ENCODE measurements around the gene PTPRM.

GRCh38 chr18:7585276-7585670 lies 18.2 kb downstream of the PTPRM start:
- no peak for TF ChIP-seq EZH2 (IDR thresholded peaks at IDR 0.05; ENCODE audit: insufficient read depth, poor library complexity, severe bottlenecking)
- no peak for TF ChIP-seq EZH2phosphoT487 (IDR thresholded peaks at IDR 0.05; ENCODE audit: insufficient read depth, low read depth)
